SKM-1 treated with dmso at 0.1 percent for 144 hours (cell line): ENCODE data around the gene SH3GL2.
"Not testable (repeated sequence)": the region's sequence is repeated elsewhere in the genome, so short reads cannot be mapped to it uniquely, and the experiment has no call there.

Experiments
- DNase-seq: peaks from one replicate; lab custom pipeline; 2025; ENCODE audit not compliant: unreplicated experiment; lab: John Stamatoyannopoulos, UW

The SH3GL2 gene

GRCh38 chr9:17742067-17742466 is 163.2 kb downstream of the SH3GL2 start:
- DNase-seq, result no peak

GRCh38 chr9:17744786-17745185 is 165.9 kb downstream of the SH3GL2 start:
- DNase-seq, result no peak

- DNase-seq, result no peak
These were observed 171.4 kb downstream of the SH3GL2 start for GRCh38 chr9:17750269-17750668.

- DNase-seq, result no peak
These were observed 172.6 kb downstream of the SH3GL2 start for GRCh38 chr9:17751486-17751885.

- no peak for DNase-seq
These were observed 173.2 kb downstream of the SH3GL2 start for GRCh38 chr9:17752021-17752420.

GRCh38 chr9:17757816-17758215 is 178.9 kb downstream of the SH3GL2 start:
- no peak for DNase-seq

GRCh38 chr9:17760250-17760649 is 181.4 kb downstream of the SH3GL2 start:
- no peak for DNase-seq

GRCh38 chr9:17761984-17762676 is 183.3 kb downstream of the SH3GL2 start:
- no peak for DNase-seq

GRCh38 chr9:17764306-17764705 is 185.4 kb downstream of the SH3GL2 start:
- no peak for DNase-seq

- DNase-seq, result not testable (repeated sequence)
These were observed 186.3 kb downstream of the SH3GL2 start for GRCh38 chr9:17765131-17765530.

GRCh38 chr9:17772223-17772622 is 193.4 kb downstream of the SH3GL2 start:
- no peak for DNase-seq

- no peak for DNase-seq
These were observed 196.8 kb downstream of the SH3GL2 start for GRCh38 chr9:17775656-17776055.

GRCh38 chr9:17776735-17777134 is 197.9 kb downstream of the SH3GL2 start:
- no peak for DNase-seq

- DNase-seq, result no peak
These were observed 198.6 kb downstream of the SH3GL2 start for GRCh38 chr9:17777465-17777864.

- DNase-seq, result no peak
These were observed 203.7 kb downstream of the SH3GL2 start for GRCh38 chr9:17782430-17783149.

- no peak for DNase-seq
These were observed 204.4 kb downstream of the SH3GL2 start for GRCh38 chr9:17783227-17783626.

GRCh38 chr9:17789316-17789715 is 210.4 kb downstream of the SH3GL2 start:
- DNase-seq, result no peak

GRCh38 chr9:17793713-17794622 is 215.1 kb downstream of the SH3GL2 start:
- no peak for DNase-seq

GRCh38 chr9:17795744-17796143 is 216.9 kb downstream of the SH3GL2 start:
- DNase-seq, result no peak

- DNase-seq, result no peak
These were observed 220.5 kb downstream of the SH3GL2 start for GRCh38 chr9:17799369-17799768.

GRCh38 chr9:17800418-17800817 is 221.6 kb downstream of the SH3GL2 start:
- no peak for DNase-seq
